H9 (cell line): Measurements from ENCODE around the gene ACTN4. TPM values are rescaled to one million over a fixed set of nuclear protein-coding genes. Genes with fewer than 3 reads are reported as not detected.

Experiments
- DNase-seq: peaks from one replicate; pipeline ENCODE4 v3.0.0-alpha.2; 2017
- H2AFZ ChIP-seq: one replicate; pipeline ENCODE4 v1.6.1; 2013; ENCODE audit warnings: mild to moderate bottlenecking, low read length, control low read depth, moderate library complexity
- H2AK5ac ChIP-seq: 2 replicates; pipeline ENCODE4 v1.6.1; 2013; ENCODE audit warnings: low read length, control low read depth, mixed read lengths; ENCODE audit not compliant: insufficient read length
- H2BK120ac ChIP-seq: one replicate; pipeline ENCODE4 v1.6.1; 2013; ENCODE audit warnings: low read depth, mild to moderate bottlenecking, low read length, control low read depth, inconsistent platforms; ENCODE audit not compliant: poor library complexity, severe bottlenecking
- H2BK12ac ChIP-seq: 2 replicates; pipeline ENCODE4 v1.6.1; 2013; ENCODE audit warnings: low read length, control low read depth, mixed read lengths, low read depth; ENCODE audit not compliant: insufficient read length
- H2BK15ac ChIP-seq: 2 replicates; pipeline ENCODE4 v1.6.1; 2013; ENCODE audit warnings: low read depth, low read length, control low read depth
- H2BK20ac ChIP-seq: one replicate; pipeline ENCODE4 v1.6.1; 2013; ENCODE audit warnings: low read depth, mild to moderate bottlenecking, low read length, control low read depth, inconsistent platforms; ENCODE audit not compliant: poor library complexity, severe bottlenecking
- H2BK5ac ChIP-seq: 2 replicates; pipeline ENCODE4 v1.6.1; 2013; ENCODE audit warnings: low read length, control low read depth, mixed read lengths; ENCODE audit not compliant: insufficient read length
- H3K14ac ChIP-seq: 2 replicates; pipeline ENCODE4 v1.6.1; 2013; ENCODE audit warnings: low read length, control low read depth; ENCODE audit not compliant: insufficient read depth
- H3K18ac ChIP-seq: 2 replicates; pipeline ENCODE4 v1.6.1; 2013; ENCODE audit warnings: low read depth, mild to moderate bottlenecking, mixed read lengths, low read length, control low read depth; ENCODE audit not compliant: insufficient read length
- H3K23ac ChIP-seq: 2 replicates; pipeline ENCODE4 v1.6.1; 2013; ENCODE audit warnings: low read length, control low read depth, mixed read lengths, low read depth; ENCODE audit not compliant: insufficient read length
- H3K23me2 ChIP-seq: 2 replicates; pipeline ENCODE4 v1.6.1; 2013; ENCODE audit warnings: low read depth, mild to moderate bottlenecking, mixed read lengths, low read length, control low read depth; ENCODE audit not compliant: insufficient read length, poor library complexity, severe bottlenecking
- H3K27ac ChIP-seq: 2 replicates; pipeline ENCODE4 v1.5.1; 2013; ENCODE audit warnings: low read length, control low read depth, mixed read lengths, low read depth; ENCODE audit not compliant: insufficient read length
- H3K27me3 ChIP-seq: 2 replicates; pipeline ENCODE4 v1.6.1; 2013; ENCODE audit warnings: low read length, control low read depth, inconsistent platforms; ENCODE audit not compliant: insufficient read depth
- H3K4ac ChIP-seq: 2 replicates; pipeline ENCODE4 v1.6.1; 2013; ENCODE audit warnings: low read depth, mild to moderate bottlenecking, control low read depth, inconsistent platforms, low read length, moderate library complexity
- H3K4me1 ChIP-seq: 2 replicates; pipeline ENCODE4 v1.6.1; 2013; ENCODE audit warnings: low read length, control low read depth, inconsistent platforms; ENCODE audit not compliant: insufficient read depth
- H3K4me2 ChIP-seq: 2 replicates; pipeline ENCODE4 v1.6.1; 2013; ENCODE audit warnings: low read length, control low read depth, mixed read lengths; ENCODE audit not compliant: insufficient read length, insufficient read depth
- H3K56ac ChIP-seq: 2 replicates; pipeline ENCODE4 v1.6.1; 2013; ENCODE audit warnings: low read depth, mild to moderate bottlenecking, mixed read lengths, low read length, control low read depth; ENCODE audit not compliant: insufficient read length
- H3K79me1 ChIP-seq: 2 replicates; pipeline ENCODE4 v1.6.1; 2013; ENCODE audit warnings: low read depth, mild to moderate bottlenecking, moderate library complexity, low read length, control low read depth, inconsistent platforms; ENCODE audit not compliant: insufficient read depth, poor library complexity, severe bottlenecking
- H3K79me2 ChIP-seq: 2 replicates; pipeline ENCODE4 v1.6.1; 2013; ENCODE audit warnings: low read length, control low read depth, inconsistent platforms; ENCODE audit not compliant: insufficient read depth
- H3K9ac ChIP-seq: 2 replicates; pipeline ENCODE4 v1.6.1; 2013; ENCODE audit warnings: low read length, control low read depth, mixed read lengths; ENCODE audit not compliant: insufficient read length; ENCODE audit errors: extremely low read depth
- H3K9me3 ChIP-seq: one replicate; pipeline ENCODE4 v1.6.1; 2013; ENCODE audit warnings: low read depth, low read length, inconsistent platforms; ENCODE audit not compliant: control insufficient read depth
- H3T11ph ChIP-seq: one replicate; pipeline ENCODE4 v1.6.1; 2013; ENCODE audit warnings: mild to moderate bottlenecking, low read length, control low read depth, inconsistent platforms
- H4K20me1 ChIP-seq: one replicate; pipeline ENCODE4 v1.6.1; 2013; ENCODE audit not compliant: control insufficient read depth, insufficient read length, insufficient read depth
- H4K5ac ChIP-seq: 2 replicates; pipeline ENCODE4 v1.6.1; 2013; ENCODE audit warnings: low read depth, mild to moderate bottlenecking, mixed read lengths, low read length, control low read depth; ENCODE audit not compliant: insufficient read length
- H4K8ac ChIP-seq: replicated peaks from 2 replicates; pipeline ENCODE4 v1.6.1; 2013; ENCODE audit warnings: low read length, control low read depth, mixed read lengths, low read depth; ENCODE audit not compliant: insufficient read length
- H4K91ac ChIP-seq: 2 replicates; pipeline ENCODE4 v1.6.1; 2013; ENCODE audit warnings: low read depth, mild to moderate bottlenecking, moderate library complexity, mixed read lengths, low read length, control low read depth; ENCODE audit not compliant: insufficient read length
- H3K27ac Mint-ChIP-seq, 3 experiments: 2 replicates in 2 of 3; 3 replicates in 1 of 3; pipeline ENCODE4 v1.8.0; 2020 to 2021; ENCODE audit warnings: mixed read lengths in 3 of 3, mild to moderate bottlenecking in 1 of 3, moderate library complexity in 1 of 3
- H3K27me3 Mint-ChIP-seq: 2 replicates; pipeline ENCODE4 v1.8.0; 2021; ENCODE audit warnings: low read depth, mild to moderate bottlenecking, moderate library complexity, mixed read lengths
- H3K36me3 Mint-ChIP-seq, 3 experiments: 2 replicates in 2 of 3; 3 replicates in 1 of 3; pipeline ENCODE4 v1.8.0; 2020 to 2021; ENCODE audit warnings: low read depth in 3 of 3, mixed read lengths in 3 of 3; ENCODE audit not compliant: insufficient read depth in 1 of 3
- H3K4me1 Mint-ChIP-seq, 2 experiments: 2 replicates each; pipeline ENCODE4 v1.8.0; 2020; ENCODE audit warnings: mixed read lengths in 2 of 2
- H3K4me3 Mint-ChIP-seq, 2 experiments: 2 replicates in 1 of 2; 3 replicates in 1 of 2; pipeline ENCODE4 v1.8.0; 2020 to 2021; ENCODE audit warnings: mild to moderate bottlenecking in 2 of 2, mixed read lengths in 2 of 2, moderate library complexity in 1 of 2
- H3K9me3 Mint-ChIP-seq, 2 experiments: 2 replicates in 1 of 2; 3 replicates in 1 of 2; pipeline ENCODE4 v1.8.0; 2020; ENCODE audit warnings: mild to moderate bottlenecking in 2 of 2, mixed read lengths in 2 of 2, moderate library complexity in 1 of 2
- WGBS: extraction: QIAGEN DNeasy Blood & Tissue Kit; methylation state at CpG from one replicate; pipeline ENCODE4 v1.1.7; 2013; ENCODE audit warnings: missing lambda C conversion rate, low lambda C conversion rate, mixed read lengths; ENCODE audit not compliant: insufficient read length; ENCODE audit errors: extremely low coverage; 5-methylcytosine and 5-hydroxymethylcytosine counted together
- total RNA-seq: library from RNA; stranded (reverse); gene quantifications from 2 replicates; pipeline ENCODE4 v1.2.1, GENCODE V29; 2021
- TF ChIP-seq, protein P1 (sequence below): fragments of 200-600 bp; sonication (generic); conservative IDR thresholded peaks from 3 replicates; pipeline ENCODE4 v1.8.0; 2021; ENCODE audit warnings: antibody characterized with exemption, mild to moderate bottlenecking

Gene ACTN4
- total RNA-seq, 1 experiment from 2014 or later = 369 TPM

DNA sequence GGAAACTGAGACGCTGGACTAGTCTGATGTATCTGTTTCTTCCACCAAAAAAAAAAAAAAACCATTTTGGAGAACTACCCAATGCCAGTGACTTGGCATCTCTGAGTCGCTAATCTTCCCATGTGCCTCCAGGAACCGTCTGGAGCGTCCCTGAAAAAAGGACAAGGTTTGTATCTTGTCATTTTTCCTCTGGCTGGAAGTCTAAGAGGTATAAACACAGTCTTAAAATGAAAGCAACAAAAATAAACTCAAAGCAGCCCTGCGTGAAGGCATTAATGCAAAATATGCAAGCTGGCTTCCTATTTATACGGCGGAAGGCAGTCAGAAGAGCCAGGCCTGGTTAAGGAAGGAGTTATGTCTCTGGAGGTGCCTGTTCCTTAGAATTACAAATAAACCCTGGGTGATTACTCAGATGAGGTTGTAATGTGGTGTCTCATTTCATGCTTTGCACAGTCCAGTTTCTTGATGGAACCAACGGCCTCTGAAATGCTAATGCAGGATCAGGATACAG is 20.3 kb downstream of the ACTN4 start:
- Histone ChIP-seq H4K5ac (no peak overlapping the region), H3K4ac (no peak overlapping the region), H2AFZ (no peak overlapping the region), H3K23ac (no peak overlapping the region), H3K27ac (peak overlapping the region; percentile 93), H3K79me1 (peaks cover 4% of the 10 kb centered on the region), H3T11ph (no peak overlapping the region), H2AK5ac (no peak overlapping the region), H2BK15ac (no peak overlapping the region), H3K79me2 (peaks cover 32% of the 10 kb centered on the region; the same call in 1 of the 2 replicates), H3K23me2 (no peaks in the 10 kb centered on the region), H3K4me1 (peaks cover 46% of the 10 kb centered on the region), H3K4me2 (no peak overlapping the region), H2BK5ac (no peak overlapping the region), H3K18ac (no peak overlapping the region), H3K14ac (no peak overlapping the region), H3K9me3 (no peaks in the 10 kb centered on the region), H2BK20ac (no peak overlapping the region), H4K20me1 (no peaks in the 10 kb centered on the region), H3K27me3 (no peaks in the 10 kb centered on the region), H2BK12ac (no peak overlapping the region), H4K8ac (no peak overlapping the region), H3K9ac (no peak overlapping the region), H4K91ac (no peak overlapping the region), H3K56ac (no peak overlapping the region), H2BK120ac (no peak overlapping the region)
- TF ChIP-seq, protein P1, sequence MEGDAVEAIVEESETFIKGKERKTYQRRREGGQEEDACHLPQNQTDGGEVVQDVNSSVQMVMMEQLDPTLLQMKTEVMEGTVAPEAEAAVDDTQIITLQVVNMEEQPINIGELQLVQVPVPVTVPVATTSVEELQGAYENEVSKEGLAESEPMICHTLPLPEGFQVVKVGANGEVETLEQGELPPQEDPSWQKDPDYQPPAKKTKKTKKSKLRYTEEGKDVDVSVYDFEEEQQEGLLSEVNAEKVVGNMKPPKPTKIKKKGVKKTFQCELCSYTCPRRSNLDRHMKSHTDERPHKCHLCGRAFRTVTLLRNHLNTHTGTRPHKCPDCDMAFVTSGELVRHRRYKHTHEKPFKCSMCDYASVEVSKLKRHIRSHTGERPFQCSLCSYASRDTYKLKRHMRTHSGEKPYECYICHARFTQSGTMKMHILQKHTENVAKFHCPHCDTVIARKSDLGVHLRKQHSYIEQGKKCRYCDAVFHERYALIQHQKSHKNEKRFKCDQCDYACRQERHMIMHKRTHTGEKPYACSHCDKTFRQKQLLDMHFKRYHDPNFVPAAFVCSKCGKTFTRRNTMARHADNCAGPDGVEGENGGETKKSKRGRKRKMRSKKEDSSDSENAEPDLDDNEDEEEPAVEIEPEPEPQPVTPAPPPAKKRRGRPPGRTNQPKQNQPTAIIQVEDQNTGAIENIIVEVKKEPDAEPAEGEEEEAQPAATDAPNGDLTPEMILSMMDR = no peak
- H3K36me3 Mint-ChIP-seq = peaks cover 9 to 16% (median 9%) of the 10 kb centered on the region in 3 experiments
- no peaks in the 10 kb centered on the region; a peak in 1 of 5 replicates for H3K9me3 Mint-ChIP-seq
- H3K4me3 Mint-ChIP-seq = peak overlapping the region in 1 of 2 experiments; percentile 28; a peak in 1 of 5 replicates
- peaks cover 86 to 89% of the 10 kb centered on the region in 2 experiments for H3K4me1 Mint-ChIP-seq
- no peaks in the 10 kb centered on the region for H3K27me3 Mint-ChIP-seq
- WGBS = no CpG with 5 or more reads among the region's 8 CpGs
- H3K27ac Mint-ChIP-seq = peak overlapping the region; percentile 49 to 97 (median 94)
- DNase-seq = no peak
